Endothelial cell (in vitro differentiated cells): ENCODE measurements around the gene KCNMB2. TPM values are rescaled to one million over a fixed set of nuclear protein-coding genes. Genes with fewer than 3 reads are reported as not detected.

Experiments used
- DNase-seq: peaks from one replicate; pipeline ENCODE4 v3.0.0; 2021; ENCODE audit warnings: low spot score
- H3K27ac Mint-ChIP-seq: one replicate; pipeline ENCODE4 v1.8.0; 2021; ENCODE audit warnings: mixed read lengths, inconsistent platforms; ENCODE audit not compliant: unreplicated experiment
- H3K27me3 Mint-ChIP-seq: one replicate; pipeline ENCODE4 v1.8.0; 2021; ENCODE audit warnings: mild to moderate bottlenecking, moderate library complexity, mixed read lengths, inconsistent platforms; ENCODE audit not compliant: unreplicated experiment
- H3K36me3 Mint-ChIP-seq: one replicate; pipeline ENCODE4 v1.8.0; 2021; ENCODE audit warnings: mild to moderate bottlenecking, low read depth, mixed read lengths, inconsistent platforms; ENCODE audit not compliant: unreplicated experiment
- H3K4me1 Mint-ChIP-seq: one replicate; pipeline ENCODE4 v1.8.0; 2021; ENCODE audit warnings: mild to moderate bottlenecking, mixed read lengths, inconsistent platforms; ENCODE audit not compliant: unreplicated experiment
- H3K4me3 Mint-ChIP-seq: one replicate; pipeline ENCODE4 v1.8.0; 2021; ENCODE audit warnings: mild to moderate bottlenecking, mixed read lengths, inconsistent platforms; ENCODE audit not compliant: unreplicated experiment
- H3K9me3 Mint-ChIP-seq: one replicate; pipeline ENCODE4 v1.8.0; 2021; ENCODE audit warnings: mixed read lengths, inconsistent platforms; ENCODE audit not compliant: unreplicated experiment
- total RNA-seq: library from RNA; stranded (reverse); fragmentation: NEBNext Ultra II Directional; extraction: Animal tissue kit (Norgen Biotek cat#: 25700); gene quantifications from one replicate; pipeline ENCODE4 v1.2.1, GENCODE V29; 2021; ENCODE audit not compliant: unreplicated experiment
- TF ChIP-seq, protein P1 (sequence below): fragments of 200-600 bp; sonication (generic); IDR thresholded peaks from one replicate; pipeline ENCODE4 v1.5.0; 2021; ENCODE audit warnings: antibody characterized with exemption; ENCODE audit not compliant: unreplicated experiment

The KCNMB2 gene
- total RNA-seq, 1 donor from 2014 or later, result not detected

- TF ChIP-seq, protein P1, sequence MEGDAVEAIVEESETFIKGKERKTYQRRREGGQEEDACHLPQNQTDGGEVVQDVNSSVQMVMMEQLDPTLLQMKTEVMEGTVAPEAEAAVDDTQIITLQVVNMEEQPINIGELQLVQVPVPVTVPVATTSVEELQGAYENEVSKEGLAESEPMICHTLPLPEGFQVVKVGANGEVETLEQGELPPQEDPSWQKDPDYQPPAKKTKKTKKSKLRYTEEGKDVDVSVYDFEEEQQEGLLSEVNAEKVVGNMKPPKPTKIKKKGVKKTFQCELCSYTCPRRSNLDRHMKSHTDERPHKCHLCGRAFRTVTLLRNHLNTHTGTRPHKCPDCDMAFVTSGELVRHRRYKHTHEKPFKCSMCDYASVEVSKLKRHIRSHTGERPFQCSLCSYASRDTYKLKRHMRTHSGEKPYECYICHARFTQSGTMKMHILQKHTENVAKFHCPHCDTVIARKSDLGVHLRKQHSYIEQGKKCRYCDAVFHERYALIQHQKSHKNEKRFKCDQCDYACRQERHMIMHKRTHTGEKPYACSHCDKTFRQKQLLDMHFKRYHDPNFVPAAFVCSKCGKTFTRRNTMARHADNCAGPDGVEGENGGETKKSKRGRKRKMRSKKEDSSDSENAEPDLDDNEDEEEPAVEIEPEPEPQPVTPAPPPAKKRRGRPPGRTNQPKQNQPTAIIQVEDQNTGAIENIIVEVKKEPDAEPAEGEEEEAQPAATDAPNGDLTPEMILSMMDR, result no peak
- H3K4me3 Mint-ChIP-seq, result no peak overlapping the region
- H3K9me3 Mint-ChIP-seq, result no peaks in the 10 kb centered on the region
- H3K27ac Mint-ChIP-seq, result no peak overlapping the region
- H3K36me3 Mint-ChIP-seq, result no peaks in the 10 kb centered on the region
- no peaks in the 10 kb centered on the region for H3K27me3 Mint-ChIP-seq
- DNase-seq, result no peak
- no peaks in the 10 kb centered on the region for H3K4me1 Mint-ChIP-seq
Observed at GRCh38 chr3:178827285-178827856, 291.1 kb downstream of the KCNMB2 start.

GRCh38 chr3:178833695-178834094, 297.5 kb downstream of the KCNMB2 start:
- H3K4me3 Mint-ChIP-seq, result no peak overlapping the region
- H3K27ac Mint-ChIP-seq, result no peak overlapping the region
- H3K27me3 Mint-ChIP-seq, result peaks cover 1% of the 10 kb centered on the region
- H3K4me1 Mint-ChIP-seq, result no peaks in the 10 kb centered on the region
- no peak for DNase-seq
- TF ChIP-seq, protein P1, result no peak
- H3K36me3 Mint-ChIP-seq, result no peaks in the 10 kb centered on the region
- no peaks in the 10 kb centered on the region for H3K9me3 Mint-ChIP-seq

DNA sequence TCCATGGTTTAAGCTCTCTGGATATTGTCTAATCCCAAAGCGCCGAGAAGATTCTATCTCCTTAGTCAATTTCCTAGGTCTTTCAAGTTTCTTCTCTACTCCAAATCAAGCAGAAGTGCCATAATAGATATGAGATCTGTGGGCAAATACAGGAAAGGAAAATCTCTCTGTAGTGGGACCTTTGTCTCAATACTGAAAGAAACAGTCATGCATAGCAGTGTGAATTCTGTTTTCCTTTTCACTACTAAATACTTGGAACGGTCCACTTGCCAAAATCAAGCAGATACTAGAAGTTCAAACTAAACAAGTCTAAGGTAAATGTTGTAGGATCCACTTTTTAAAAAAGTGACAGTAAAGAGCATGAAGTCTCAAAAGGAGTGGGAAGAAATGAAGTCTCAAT, 298.8 kb downstream of the KCNMB2 start:
- TF ChIP-seq, protein P1, result no peak
- H3K9me3 Mint-ChIP-seq, result no peaks in the 10 kb centered on the region
- peaks cover 7% of the 10 kb centered on the region for H3K4me1 Mint-ChIP-seq
- H3K27me3 Mint-ChIP-seq, result peaks cover 2% of the 10 kb centered on the region
- no peak overlapping the region for H3K27ac Mint-ChIP-seq
- H3K36me3 Mint-ChIP-seq, result no peaks in the 10 kb centered on the region
- no peak for DNase-seq
- H3K4me3 Mint-ChIP-seq, result no peak overlapping the region

- Mint-ChIP-seq H3K27ac (no peak overlapping the region), H3K36me3 (peaks cover 7% of the 10 kb centered on the region), H3K27me3 (peaks cover 4% of the 10 kb centered on the region), H3K9me3 (no peaks in the 10 kb centered on the region), H3K4me1 (peaks cover 7% of the 10 kb centered on the region), H3K4me3 (no peak overlapping the region)
- TF ChIP-seq, protein P1, result no peak
- DNase-seq, result no peak
Observed at GRCh38 chr3:178837512-178837911, 301.3 kb downstream of the KCNMB2 start.

DNA sequence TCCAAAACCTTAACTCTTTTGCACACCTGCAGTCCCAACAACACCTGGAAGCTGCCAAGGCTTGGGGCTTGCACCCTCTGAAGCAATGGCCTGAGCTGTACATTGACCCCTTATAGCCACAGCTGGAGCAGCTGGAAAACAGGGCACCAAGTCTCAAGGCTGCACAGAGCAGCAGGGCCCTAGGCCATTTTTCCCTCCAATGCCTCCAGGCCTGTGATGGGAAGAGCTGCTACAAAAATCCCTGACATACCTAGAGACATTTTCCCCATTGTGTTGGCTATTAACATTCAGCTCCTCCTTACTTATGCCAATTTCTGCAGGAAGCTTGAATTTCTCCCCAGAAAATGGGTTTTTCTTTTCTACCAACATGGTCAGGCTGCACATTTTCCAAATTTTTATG, 304.4 kb downstream of the KCNMB2 start:
- peaks cover 7% of the 10 kb centered on the region for H3K4me1 Mint-ChIP-seq
- peaks cover 3% of the 10 kb centered on the region for H3K27me3 Mint-ChIP-seq
- TF ChIP-seq, protein P1, result no peak
- no peaks in the 10 kb centered on the region for H3K9me3 Mint-ChIP-seq
- H3K4me3 Mint-ChIP-seq, result no peak overlapping the region
- no peak overlapping the region for H3K27ac Mint-ChIP-seq
- no peak for DNase-seq
- peaks cover 7% of the 10 kb centered on the region for H3K36me3 Mint-ChIP-seq
